GM18951 (cell line): ENCODE results near the gene SETD2.

Experiments used
- POLR2A ChIP-seq: IDR thresholded peaks from 4 replicates; pipeline ENCODE4 v1.6.1; 2011; ENCODE audit warnings: mild to moderate bottlenecking; ENCODE audit not compliant: insufficient read length, insufficient read depth; ENCODE audit errors: extremely low read depth
- in situ Hi-C: fragments of 300-500 bp; cut with MboI; formaldehyde crosslinking; loops from one replicate; pipeline ENCODE4 v1.12.0; 2022; ENCODE audit warnings: low sequenced_read_pairs, mixed read lengths, inconsistent platforms; ENCODE audit not compliant: unreplicated experiment

SETD2 gene

DNA sequence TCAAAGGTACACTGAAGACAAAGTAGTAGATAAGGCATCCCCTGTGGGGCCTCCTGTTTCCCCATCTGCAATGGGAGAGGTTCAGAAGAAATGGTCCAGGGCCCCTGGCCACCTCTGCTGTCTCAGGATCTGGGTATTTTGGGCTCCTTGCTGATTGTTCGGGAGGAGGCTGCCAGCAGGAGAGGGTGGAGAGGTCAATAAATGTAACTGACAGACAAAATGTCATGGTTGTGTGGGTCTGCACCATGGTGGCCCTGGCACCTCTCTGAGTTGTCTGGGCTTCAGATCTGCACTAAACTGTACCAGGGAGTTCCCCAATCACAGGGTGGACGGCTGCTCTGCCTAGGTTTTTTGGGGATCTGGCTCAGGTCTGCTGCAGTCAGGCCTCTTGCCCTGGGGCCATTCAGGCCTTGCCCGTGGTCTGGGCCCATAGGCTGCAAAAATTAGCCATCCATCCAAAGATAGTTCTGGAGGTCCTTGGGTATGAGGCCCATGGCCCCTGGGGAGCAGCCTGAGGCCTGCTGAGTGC is 177.1 kb downstream of the SETD2 start:
- TF ChIP-seq POLR2A, result no peak
- in situ Hi-C loops, result no loop called here

DNA sequence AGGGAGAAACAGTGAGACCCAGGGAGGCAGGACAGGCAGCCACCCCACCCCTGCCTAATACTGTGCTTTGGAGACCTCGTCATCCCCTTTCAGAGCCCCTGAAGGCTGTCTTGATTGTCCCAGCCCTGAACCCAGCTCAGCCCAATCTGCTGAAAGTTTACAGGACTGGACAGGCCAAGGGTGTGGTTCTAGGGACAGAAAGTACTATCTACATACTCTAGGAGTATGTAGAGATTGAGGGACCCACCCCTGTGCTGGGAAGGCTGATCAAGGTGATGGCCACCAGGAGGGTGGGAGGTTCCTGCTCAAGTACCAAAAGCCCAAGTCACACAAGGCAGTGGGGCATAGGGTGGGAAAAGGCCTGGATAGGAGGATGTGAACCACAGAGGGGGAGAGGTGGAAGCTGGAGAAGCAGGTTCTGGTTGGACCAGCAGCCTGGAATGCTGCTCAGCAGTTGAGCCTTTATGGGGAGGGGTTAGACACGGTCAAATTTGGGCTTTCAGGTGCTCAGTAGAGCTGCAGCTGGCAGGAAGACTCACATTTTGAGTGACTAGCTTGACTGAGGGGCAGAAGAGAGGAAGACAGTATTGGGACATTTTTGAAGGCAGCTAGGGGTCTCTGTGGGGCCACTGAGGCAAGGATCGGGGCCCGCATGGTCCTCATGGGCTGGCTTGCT is 177.7 kb downstream of the SETD2 start:
- TF ChIP-seq POLR2A, result no peak
- in situ Hi-C loops, result no loop called here

DNA sequence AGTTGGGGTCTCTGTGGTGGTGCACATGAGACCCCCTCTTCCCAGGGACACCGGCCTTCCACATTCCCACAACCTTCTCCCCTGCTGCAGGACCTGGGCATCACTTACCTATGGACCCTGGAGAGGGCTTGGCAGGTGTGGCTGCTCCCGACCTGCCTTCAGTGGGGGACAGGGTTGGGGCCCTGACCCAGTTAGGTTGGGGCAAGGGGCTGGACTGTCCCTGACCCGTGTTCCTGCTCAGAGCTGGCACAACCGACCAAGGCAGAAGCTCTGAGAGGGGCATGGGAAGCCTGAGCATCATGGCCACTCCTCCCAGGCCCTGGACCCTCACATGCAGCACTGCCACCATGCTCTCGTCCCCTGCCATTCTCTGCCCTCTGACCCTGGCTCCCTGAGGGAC is 178.3 kb downstream of the SETD2 start:
- TF ChIP-seq POLR2A, result no peak
- in situ Hi-C loops, result no loop called here

DNA sequence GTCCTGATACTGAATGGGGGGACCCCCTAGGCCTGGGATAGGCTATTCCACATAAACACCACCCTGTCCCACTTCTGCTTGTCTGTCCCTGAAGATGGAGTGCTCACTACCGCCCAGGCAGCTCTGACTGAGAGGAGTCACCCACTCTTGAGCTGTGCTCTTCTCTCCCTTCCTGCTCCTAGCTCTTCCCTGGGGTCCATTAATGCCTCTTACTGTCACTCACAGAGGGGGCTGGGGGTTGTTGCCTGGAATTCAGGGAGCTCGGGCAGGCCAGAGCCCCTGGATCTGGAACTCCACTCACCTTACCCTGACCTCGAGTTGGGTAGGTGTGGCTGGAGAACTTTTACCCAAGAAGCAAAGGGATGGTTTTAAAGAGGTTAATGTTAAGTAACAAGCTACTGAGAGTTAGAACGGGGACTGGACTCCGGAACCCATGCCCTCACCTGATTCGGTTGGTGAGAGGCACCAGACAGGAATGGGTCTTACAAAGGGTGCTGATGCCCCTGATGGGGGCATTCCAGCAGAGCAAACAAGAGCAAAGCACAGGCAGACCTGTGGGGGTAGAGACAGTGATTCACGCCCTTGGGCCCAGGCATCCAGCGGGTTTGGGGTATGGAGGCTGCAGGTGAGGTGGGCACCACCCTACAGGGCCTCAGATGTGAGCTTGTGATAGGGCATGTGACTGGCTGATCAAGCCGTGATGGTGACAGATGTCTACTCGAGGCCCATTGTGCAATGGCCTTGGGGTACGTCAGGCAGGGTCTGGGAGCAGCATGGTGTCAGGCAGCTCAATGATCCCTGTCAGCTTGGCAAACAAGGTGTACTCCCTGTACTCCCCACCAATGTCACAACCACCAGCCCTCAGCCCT is 179.1 kb downstream of the SETD2 start:
- in situ Hi-C loops, result no loop called here

DNA sequence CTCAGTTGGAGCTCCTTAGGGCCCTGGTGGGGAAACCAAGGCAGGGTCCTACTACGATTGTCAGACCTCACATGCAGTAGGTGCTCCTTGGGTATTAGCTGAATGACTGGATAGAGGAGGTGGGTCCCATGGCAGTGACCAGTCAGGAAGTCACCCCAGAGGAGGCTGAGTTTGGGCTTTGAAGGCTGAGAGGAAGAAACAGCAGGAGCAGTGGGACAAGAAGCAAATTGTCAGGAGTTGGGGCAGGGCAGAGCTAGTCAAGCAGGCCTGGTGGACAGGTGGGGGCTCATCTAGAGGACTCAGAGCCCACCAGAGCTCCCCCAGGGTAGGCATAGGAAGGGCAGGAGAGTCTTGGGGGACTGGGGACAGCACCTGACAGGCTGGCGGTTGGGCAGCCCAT is 181.4 kb downstream of the SETD2 start:
- TF ChIP-seq POLR2A, result no peak
- in situ Hi-C loops, result no loop called here

More for the DNA sequence above, 179.1 kb downstream of the SETD2 start:
- TF ChIP-seq POLR2A, result no peak

DNA sequence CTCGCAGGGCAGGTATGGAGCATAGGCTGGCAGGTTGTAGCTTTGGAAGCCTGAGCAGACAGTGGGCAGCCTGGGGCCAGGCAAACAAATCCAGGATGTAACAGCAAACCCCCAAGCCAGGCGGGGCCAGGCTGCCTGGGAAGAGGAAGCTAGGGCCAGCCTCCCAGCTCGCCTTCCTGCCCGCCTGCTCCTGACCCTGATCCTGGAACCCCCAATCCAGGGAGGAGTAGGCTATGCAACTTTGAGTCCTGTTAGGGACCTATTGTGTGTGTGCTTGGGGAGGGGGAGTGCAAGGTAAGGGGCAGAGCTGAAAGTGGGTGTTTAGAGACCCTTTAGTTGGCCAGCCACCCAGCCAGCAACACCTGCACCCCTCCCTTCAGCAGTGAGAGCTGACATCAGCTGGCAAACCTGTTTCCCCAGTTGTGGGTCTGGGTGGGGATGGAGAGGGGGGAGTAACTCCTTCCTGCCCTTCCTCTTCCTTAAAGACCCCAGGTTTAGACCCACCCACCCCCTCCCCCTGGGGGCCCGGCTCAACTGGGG is 181.9 kb downstream of the SETD2 start:
- in situ Hi-C loops, result no loop called here
- no peak for TF ChIP-seq POLR2A

DNA sequence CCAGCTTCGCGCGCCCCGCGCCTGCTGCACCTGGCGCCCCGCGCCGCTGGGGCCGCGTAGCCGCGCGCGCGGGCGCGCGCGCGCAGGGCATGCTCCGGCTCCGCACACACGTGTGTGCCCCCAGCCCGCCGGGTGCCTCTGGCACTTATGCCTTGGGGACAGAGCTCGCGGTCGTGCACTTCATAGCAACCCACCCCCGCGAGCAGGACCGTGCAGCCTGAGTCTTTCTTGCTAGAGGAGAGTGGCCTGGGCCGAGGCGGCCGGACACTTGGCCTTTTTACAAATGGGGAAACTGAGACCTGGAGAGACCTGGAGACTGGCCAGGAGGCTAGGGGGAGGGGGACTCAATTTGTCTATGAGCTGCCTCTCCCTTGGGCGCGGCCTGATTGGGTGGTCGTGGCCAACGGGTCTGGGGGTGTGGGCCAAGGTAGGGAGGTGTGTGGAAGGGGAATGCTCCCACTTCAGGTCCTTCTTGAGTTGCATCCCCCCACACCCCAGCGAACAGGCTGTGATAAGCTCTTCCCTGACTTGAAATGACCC is 183.9 kb downstream of the SETD2 start:
- TF ChIP-seq POLR2A, result no peak
- in situ Hi-C loops, result no loop called here

DNA sequence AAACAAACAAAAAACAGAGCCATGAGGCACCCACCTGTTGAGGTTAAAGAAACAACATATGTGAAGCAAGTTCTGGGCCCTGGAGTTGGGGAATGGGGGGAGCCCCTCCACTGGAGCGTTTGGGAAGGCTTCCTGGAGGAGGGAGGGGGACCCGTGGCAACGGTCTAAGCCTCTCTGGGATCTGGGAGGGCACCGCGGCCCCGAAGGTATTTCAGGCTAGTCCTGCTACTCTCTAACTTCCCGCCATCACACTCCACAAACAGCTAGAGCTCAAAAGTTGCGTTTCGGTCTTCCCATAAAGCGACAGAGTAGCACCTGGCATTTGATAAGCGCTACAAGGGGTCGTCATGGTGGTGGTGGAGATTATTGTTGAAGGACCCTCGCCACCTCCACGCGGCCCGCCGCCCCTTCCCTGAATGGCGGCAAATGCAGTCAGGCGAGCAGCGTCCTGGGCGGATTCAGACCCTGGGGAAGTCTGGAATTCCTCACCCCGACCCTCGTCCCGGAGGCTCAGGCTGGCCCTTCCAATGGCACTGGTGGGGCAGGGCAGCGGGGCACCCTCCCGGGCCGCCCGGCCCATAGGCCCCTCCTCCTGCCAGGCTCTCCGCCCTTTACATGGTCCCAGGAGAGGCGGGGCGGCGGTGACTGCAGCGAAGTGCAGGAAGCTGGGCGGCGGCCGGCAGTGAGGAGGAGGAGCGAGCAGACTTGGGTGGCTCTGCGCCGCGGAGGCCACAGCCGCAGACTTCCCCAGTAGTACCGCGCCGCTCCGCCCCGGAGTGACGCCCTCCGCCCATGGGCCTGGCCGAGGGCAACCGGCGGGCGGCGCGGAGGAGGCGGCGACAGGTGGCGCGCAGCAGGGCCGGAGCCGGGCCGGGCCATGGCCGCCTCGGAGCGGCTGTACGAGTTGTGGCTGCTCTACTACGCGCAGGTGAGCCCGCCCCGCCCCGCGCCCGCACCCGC is 184.6 kb downstream of the SETD2 start, which contains the start of gene NBEAL2:
NBEAL2 (plus strand) TSS at position 682 of the 960 bp plus-strand sequence; CDS start at position 878, 196 bp downstream.
- in situ Hi-C loops, result no loop called here
- peak; percentile 85 for TF ChIP-seq POLR2A

DNA sequence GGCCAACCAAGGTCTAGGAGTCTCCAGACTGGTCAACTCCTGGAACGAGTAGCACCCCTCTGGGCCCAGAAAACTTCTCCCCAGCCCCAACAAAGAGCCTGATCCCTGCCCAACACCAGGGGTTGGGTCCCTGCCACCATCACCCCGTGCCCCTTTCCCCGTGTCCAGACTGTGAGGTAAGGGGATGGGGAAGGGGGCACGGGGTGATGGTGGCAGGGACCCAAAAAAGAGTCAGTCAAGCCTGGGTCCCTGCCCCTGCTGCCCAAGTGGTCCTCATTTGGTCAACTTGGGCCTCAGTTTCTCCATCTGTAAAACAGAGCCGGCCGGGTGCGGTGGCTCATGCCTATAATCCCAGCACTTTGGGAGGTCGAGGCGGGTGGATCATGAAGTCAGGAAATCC is 185.5 kb downstream of the SETD2 start:
- TF ChIP-seq POLR2A, result no peak
- in situ Hi-C loops, result no loop called here

- in situ Hi-C loops, result no loop called here
- no peak for TF ChIP-seq POLR2A
Measured at GRCh38 chr3:46977811-46978195, 186.1 kb downstream of the SETD2 start.

GRCh38 chr3:46976326-46977190 is 187.4 kb downstream of the SETD2 start, which contains the start of gene CCDC12:
Gene CCDC12, minus strand, starts transcription at chr3:46976745. Its CDS starts 13 bp downstream, at chr3:46976732.
- peak; percentile 83 for TF ChIP-seq POLR2A
- in situ Hi-C loops, result no loop called here
